ENCODE measurements around the gene FAM20C.

Gene FAM20C

DNA sequence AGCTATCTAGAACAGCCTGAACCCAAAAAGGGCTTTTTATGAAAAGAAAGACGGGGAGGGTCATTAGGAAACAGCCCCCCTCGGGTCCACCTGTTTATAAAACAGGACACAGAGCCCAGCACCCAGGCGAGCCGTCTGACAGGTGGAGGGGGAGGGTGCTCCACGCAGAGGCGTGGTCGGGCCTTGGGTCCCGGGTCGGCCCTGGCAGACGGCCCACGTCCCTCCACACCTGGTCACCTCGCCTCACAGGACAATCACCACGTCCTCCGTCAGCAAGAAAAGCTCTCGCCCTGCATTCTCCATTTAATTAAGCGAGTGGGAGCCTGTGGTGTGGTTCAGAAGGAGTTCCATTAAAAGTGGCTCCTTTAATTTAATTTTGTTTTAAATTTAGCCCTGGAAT is 55.3 kb downstream of the FAM20C start:
- no peak for DNase-seq

GRCh38 chr7:248732-249435 is 56.5 kb downstream of the FAM20C start:
- DNase-seq, result no peak

GRCh38 chr7:249989-250388 is 57.6 kb downstream of the FAM20C start:
- no peak for DNase-seq

DNA sequence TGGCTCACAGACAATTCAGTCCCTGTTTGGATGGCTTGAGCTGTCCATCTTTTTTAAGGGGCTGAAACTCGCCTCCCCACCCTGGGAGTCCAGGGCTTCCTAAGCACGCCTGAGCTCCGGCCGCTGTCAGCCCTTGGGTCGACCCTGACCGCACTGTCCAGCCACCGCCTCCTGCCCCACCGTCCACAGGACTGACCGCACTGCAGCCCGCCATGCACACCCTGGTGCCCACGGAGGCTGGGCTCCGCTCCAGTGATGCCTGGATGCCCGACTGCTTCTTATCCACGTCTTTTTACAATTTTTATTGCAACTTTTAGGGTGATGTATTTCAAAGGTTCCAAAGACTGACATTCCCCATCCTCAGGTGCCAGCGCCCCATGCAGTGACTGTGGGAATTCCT is 58.2 kb downstream of the FAM20C start:
- DNase-seq, result no peak

- no peak for DNase-seq
Observed at GRCh38 chr7:251005-251404, 58.6 kb downstream of the FAM20C start.

DNA sequence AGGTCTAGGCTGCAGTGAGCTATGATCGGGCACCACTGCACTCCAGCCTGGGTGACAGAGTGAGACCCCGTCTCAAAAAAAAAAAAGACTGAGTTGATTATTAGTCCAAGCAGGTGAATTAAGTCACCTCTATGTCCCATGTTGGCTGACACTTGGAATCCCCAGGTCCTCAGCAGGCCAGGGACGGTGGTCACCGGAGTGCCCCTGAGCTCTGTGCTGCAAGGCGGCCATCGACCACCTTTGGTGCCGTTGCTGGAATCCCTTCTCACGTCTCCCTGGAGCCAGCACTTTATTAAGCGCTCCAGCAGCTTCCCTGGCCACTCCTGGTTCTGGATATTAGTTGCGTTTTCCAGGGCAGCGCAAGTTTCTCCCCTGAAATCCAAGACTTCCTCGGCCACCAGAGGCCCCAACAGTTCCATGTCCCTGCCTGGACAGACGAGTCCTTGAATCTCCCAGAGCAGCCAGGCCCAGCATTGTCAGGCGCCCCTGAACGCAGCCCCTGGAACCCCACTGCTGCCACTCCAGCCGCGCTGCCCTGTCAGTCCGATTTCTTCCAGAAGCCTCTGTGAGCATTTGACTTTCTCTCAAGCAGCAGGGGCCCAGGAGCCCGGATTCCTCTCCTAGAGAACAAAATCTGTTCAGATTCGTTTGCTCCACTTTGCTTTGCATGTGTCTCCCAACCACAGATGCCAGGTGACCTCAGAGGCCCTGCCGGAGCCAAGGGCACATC is 59.2 kb downstream of the FAM20C start:
- DNase-seq, result no peak

DNA sequence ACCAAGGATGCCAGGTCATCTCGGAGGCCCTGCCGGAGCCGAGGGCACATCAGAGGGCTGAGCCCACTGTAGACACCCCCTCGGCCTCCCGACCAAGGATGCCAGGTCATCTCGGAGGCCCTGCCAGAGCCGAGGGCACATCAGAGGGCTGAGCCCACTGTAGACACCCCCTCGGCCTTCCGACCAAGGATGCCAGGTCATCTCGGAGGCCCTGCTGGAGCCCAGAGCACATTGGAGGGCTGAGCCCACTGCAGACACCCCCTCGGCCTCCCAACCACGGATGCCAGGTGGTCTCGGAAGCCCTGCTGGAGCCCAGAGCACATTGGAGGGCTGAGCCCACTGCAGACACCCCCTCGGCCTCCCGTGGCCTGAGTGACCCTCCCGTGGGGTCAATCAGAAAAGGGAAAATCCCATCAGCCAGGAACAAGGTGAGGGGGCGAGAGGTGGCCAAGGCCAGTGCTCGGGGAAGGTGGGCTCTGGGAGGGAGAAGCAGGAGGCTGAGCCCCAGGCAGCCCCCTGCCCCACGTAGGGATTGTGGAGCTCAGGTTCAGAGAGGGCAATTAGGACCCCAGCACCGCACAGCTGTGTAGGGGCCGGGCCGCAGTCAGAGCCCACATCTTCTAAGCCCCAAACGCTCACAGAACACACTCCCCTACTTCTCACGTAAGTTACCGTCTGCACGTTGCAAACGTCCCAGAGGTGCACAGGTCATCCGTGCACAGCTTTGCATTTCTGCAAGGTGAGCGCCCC is 60.0 kb downstream of the FAM20C start:
- DNase-seq, result no peak

GRCh38 chr7:252981-253380 is 60.6 kb downstream of the FAM20C start:
- DNase-seq, result no peak

DNA sequence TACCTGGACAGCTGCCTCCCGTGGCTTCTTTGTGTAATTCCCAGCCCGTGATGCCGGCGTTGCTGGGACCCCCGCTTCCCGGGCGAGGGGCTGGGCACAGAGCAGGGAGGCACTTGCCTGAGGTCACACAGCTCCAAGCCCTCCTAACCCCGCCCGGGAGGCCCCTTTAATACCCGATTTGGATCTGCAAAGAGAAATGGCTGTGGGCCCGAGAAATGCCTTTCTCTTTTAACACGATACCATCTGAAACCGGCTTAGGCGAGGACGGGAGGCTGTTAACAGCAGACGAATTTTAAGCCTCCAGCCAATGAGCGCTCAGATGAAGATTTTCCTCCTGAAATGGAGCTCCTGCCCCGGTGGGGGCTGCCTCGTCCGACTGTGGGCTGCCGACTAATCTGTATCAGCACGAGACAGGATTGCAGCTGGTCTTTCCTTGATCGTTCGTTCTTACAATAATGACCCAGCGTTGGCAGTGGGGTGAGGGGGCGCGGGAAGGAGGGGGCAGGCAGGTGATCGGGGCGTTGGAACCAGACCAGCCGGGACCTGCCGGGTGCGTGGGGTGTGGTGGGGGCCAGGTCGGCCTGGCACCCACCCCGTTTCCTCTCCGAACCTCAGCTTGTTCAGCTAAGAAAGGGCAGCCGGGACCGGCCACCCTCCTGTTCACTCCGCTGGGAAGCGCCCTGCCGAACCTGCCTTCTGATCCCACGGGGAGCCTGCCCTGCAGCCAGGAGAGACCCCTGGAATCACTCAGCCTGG is 61.4 kb downstream of the FAM20C start:
- no peak for DNase-seq

GRCh38 chr7:254337-255037 is 62.1 kb downstream of the FAM20C start:
- DNase-seq, result no peak

DNA sequence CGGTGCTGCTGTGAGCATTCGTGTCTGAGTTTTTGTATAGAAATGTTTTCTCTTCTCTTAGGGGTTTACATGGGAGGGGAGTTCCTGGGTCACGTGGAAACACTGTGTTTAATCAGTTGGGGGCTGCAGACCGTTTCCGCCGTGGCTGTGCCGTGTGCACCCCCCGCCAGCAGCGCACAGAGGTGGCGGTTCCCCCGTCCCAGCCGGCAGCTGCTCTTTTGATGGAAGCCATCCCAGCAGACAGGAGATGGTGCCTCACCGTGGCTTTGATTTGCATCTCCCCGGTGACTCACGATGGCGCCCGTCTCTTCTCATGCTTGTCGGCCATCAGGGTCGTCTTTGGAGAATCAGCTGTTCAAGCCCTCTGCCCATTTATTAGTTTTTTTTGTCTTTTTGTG is 62.7 kb downstream of the FAM20C start:
- DNase-seq, result no peak

- DNase-seq, result no peak
Observed at GRCh38 chr7:255721-256361, 63.5 kb downstream of the FAM20C start.

DNA sequence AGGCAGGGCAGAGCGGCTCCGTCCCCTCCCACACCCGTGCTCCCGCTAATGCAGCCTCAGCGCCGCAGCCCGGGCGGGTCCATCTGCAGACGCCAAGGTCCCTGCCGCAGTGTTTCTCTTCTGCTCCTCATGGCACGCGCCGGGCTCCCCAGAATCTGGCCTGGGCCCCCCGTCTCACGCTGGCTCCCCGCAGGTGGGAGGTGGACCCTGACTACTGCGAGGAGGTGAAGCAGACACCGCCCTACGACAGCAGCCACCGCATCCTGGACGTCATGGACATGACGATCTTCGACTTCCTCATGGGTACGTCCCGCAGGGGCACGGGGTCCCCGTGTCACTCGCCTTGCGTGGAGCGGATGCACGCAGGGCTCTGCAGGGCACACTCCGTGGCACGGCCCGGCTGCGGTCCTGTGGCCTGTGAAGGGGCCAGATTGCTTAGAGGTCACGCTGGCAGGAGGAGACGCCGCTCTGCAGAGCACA is 64.1 kb downstream of the FAM20C start:
- DNase-seq, result no peak

DNA sequence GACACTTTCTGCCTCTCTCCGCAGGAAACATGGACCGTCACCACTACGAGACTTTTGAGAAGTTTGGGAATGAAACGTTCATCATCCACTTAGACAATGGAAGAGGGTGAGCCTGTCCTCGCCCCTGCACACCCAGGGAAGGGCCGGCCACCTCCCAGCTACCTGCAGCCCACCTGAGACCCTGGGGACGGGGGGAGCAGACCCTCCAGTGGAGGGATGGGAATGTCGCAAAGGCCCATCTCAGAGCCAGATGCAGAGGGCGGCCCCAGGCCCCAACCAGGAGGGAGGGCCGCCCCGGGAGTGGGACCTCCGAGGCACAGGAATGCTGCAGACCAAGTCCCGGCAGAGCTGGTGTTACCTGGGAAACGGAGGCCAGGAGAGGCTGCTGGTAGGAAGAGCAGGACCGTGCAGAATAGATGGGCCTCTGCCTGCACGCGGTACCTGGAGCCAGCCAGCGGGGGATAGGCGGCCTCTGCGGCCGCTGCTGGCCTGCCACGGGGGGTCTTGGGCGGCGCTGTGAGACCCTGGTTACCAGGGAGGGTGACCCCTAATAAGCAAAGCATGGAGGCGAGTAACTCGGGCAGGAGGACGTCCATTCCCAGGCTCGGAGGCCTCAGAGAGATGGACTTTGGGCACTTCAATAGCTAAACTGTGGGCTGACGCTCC is 64.7 kb downstream of the FAM20C start:
- DNase-seq, result no peak

DNA sequence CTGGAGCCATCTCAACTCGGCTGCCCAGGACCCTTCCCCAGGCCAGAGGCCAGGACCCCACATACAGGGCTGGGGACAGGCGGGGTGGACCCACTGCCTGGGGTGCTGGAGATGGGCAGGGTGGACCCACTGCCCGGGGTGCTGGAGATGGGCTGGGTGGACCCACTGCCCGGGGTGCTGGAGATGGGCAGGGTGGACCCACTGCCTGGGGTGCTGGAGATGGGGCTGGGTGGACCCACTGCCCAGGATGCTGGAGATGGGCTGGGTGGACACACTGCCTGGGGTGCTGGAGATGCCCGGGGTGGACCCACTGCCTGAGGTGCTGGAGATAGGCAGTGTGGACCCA is 65.2 kb downstream of the FAM20C start:
- DNase-seq, result no peak

DNA sequence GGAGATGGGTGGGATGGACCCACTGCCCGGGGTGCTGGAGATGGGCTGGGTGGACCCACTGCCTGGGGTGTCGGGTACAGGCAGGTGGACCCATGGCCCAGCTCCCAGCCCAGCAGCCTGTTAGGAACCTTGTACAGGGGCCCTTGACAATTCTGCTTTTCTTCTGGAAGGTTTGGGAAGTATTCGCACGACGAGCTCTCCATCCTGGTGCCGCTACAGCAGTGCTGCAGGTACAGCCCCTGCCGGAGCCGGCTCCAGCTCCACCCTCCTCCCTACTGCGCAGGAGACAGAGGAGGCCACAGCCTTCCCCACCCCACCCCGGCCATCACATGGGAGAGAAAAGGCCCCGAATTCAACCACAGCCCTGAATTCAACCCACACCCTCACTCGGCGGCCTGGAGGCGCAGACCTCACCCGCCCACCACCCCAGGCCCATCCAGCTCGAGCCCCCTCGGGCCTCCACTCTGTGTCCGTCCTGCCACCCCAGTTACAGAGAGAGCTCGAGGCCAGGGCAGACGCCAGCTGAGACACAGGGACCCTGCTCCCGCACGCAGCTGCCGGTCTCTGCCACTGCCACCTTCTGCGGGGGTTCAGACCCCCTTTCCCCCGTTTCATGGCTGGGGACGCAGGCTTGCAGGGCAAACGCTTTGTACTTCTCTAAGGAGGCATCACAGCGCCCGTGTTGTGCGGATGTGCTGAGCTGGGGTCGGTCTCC is 66.3 kb downstream of the FAM20C start:
- DNase-seq, result no peak

DNA sequence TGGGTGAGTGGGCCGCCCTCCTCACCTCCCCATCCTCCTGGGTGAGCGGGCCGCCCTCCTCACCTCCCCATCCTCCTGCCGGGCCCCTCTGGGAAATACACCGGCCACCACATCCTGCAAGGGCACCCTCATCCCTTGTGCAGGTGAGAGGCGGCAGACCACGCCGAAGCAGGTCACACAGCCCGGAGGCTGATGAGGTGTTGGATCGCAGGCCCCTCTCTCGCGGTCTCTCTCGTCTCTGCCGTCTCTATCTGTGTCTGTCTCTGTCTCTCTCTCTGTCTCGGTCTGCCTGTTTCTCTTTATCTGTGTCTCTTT is 66.8 kb downstream of the FAM20C start:
- no peak for DNase-seq

DNA sequence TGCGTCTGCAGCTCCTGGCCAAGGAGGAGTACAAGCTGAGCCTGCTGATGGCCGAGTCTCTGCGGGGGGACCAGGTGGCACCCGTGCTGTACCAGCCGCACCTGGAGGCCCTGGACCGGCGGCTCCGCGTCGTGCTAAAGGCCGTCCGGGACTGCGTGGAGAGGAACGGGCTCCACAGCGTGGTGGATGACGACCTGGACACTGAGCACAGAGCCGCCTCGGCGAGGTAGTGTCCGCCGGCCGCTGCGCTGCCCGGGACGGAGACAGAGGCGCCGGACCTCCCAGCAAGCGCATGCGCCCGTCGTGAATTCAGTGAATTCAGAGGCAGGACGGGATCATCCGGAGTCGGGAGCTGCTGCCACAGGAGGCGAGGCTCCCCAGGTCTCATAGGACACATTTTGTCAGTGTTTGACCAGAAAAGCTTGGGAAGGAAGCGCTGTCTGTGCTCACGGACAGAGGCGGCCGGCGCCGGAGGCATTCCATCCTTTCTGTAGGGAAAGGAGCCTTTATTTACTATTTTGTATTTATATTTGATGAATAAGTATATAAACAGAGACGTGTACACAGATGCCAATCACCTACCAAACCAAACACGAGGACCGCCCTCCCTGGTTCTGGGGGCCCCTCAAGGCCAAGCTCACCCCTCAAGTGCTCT is 67.5 kb downstream of the FAM20C start:
- DNase-seq, result no peak

DNA sequence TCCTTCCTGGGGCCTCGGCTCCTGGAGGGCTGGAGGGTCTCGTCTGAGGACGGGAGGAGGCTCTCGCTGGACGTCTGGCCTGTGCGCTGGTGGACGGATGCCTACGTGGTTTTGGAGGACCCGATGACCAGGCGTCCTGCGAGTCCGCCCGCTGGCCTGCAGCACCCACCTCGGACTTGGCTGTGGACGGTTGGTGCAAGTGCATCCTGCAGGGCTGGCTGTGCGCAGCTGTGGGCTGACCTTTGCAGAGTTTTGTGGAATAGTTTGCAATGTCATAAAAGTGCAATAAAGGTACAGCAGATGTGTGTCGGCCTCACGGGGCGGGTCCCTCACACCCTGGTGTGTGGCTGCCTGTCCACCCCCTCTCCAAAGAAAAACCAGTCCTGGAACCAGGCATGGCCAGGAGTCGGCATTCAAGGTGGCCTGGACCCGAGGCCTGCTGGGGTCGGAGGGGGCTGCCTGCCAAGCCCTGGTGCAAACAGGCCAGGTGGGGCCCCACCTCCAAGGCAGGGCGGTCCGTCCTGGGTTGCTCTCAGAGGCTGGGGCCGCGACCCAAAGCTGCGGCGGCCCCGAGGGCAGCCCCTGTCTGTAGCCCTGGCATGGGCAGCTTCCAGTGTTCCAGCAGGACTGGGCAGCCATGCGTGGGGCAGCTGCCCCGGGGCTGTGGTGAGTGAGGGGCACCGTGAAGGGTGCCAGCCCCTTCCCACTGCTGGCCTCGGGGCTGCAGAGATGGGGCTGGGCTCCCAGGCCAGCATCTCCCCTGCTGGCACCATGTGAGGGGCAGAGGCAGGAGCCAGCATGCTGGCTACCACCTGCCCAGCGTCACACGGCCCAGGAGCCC is 68.3 kb downstream of the FAM20C start:
- no peak for DNase-seq
